Stimulated activated CD4-positive, alpha-beta T cell treated with anti-CD3 and anti-CD28 coated beads, Interleukin-4, amount 100 ng/mL, for 1 hour (primary cell): ENCODE data around the gene SRSF9.
A peak's percentile ranks its signal among the peaks of the same experiment; 100 is the strongest.
"Not testable (repeated sequence)": the region's sequence is repeated elsewhere in the genome, so short reads cannot be mapped to it uniquely, and the experiment has no call there.

ENCODE experiments used
- DNase-seq: peaks from one replicate; pipeline ENCODE4 v3.0.0-alpha.2; 2020

The SRSF9 gene, protein sequence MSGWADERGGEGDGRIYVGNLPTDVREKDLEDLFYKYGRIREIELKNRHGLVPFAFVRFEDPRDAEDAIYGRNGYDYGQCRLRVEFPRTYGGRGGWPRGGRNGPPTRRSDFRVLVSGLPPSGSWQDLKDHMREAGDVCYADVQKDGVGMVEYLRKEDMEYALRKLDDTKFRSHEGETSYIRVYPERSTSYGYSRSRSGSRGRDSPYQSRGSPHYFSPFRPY

DNA sequence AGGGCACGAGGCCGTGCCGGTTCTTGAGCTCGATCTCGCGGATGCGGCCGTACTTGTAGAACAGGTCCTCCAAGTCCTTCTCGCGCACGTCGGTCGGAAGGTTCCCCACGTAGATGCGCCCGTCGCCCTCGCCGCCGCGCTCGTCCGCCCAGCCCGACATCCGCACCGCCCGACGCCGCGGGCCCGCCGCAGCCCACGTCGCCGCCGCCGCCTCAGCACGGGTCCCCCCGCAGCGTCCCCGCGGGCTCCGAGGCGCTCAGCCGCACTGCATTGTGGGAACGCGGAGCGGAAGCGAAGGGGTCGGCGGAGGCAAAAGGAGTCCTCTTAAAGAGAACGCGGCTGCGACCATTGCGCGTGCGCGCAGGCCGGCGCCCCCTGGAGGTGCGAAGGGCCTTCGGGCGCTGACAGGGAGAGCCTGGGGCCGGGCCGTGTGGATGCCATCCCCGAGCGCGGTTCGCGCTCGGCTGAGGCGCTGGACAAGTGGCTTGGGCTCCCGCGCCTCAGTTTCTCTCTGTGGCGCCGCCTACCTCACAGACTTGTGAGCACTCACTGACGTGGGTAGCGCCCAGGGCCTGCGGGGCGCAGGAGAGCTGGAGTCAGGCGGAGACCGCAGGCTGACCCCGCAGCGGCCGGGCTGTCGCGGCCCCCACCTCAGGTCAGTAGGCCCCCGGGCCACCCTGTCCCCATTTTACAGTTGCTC, at the start of gene SRSF9:
TSS of gene SRSF9 (minus strand) at position 299 of the 700 bp plus-strand sequence. CDS start at position 160, 139 bp downstream.
- DNase-seq = peak; percentile 98

DNA sequence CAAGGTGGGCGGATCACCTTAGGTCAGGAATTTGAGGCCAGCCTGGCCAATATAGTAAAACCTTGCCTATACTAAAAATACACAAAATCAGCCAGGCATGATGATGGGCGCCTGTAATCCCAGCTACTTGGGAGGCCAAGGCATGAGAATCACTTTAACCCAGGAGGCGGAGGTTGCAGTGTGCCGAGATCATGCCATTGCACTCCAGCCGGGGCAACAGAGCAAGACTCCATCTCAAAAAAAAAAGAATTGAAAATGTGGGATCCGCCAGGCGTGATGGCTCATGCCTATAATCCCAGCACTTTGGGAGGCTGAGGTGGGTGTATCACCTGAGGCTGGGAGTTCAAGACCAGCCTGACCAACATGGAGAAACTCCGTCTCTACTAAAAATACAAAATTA, 49.8 kb upstream of the SRSF9 start:
- DNase-seq = not testable (repeated sequence)

DNA sequence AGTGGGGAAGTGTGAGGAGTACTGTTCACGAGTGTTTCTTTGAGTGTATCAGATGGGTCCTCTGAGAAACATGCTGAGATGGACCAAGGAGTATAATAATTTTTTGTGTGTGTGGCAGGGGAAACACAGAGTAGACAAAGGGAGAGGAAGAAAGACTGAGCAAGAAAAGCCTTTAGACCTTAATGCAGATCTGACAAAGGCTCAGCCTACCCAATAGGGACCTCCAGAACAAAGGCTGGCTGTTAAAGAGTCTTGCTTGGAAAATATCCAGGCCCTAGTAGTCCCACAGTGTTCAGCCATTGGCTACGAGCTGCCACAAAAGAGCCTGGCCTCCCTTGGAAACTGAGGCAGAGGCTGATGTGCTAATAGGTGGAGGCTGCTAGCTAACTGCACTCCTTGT, 45.9 kb upstream of the SRSF9 start:
- DNase-seq = no peak

DNA sequence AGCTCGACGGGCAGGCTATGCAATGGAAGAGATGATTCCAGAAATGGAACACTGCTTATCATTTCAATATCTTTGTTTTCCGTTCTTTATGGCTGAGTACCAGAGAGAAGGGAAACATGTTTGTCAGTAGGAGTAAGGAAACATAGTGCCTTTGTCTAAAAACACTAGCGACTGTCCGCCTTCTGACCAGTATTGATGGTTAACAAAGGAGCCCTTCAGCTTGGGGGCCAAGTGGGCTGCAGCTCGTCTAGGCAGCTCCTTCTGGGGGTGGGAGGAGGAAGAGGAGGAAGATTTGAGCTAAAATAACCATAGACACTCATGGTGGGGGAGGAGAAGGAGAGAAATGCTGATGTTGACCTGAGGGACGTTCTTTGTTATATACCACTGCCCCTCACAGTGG, 44.5 kb upstream of the SRSF9 start:
- DNase-seq = no peak

DNA sequence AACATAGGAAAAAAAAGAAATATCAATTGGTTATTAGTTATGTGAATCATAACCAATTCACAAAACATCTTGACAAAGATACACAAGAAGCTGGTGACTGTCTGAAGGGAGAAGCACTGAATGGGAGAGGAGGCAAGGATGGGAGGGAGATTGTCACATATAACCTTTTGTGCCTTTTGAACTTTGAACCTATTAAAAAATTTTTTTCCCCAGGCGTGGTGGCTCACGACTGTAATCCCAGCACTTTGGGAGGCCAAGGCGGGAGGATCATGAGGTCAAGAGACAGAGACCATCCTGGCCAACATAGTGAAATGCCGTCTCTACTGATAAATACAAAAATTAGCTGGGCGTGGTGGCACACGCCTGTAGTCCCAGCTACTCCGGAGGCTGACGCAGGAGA, 39.0 kb upstream of the SRSF9 start:
- no peak for DNase-seq

DNA sequence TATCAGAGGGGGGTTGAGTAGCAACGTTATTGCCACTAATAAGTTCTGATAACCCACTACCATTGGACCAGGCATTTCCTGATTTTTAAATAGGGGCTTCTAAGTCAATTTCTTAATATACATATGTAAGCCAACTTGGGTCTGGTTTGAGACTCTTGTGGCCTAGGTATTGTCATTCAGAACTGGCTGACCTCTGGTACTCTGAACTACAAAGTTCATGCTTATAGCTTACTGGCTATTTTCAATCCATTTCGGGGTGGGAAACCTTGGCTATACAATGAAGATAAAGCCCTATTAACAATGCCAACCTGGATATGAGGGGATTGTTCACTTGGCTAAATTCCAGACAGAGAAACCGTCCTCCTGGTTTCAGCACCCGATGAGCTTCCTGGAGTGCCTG, 35.0 kb upstream of the SRSF9 start:
- DNase-seq = no peak

DNA sequence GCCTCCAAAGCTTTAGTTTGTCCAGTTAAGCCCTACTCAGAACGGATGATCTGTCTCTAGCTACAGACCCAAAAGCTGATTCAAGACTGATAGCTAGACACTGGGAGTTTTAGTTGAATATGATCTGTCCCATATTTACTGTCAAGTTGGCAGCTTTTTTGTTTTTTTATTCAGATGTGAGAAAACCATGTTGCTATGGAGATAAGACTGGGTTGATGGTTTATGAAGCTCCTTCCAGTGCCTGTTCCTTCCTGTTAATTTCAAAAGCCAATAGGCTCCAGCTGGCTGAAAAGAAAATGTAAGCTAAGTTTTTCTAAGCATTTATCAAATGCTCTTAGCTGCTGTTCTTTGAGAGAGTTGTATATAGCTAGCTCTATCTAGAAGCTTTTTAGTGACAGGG, 31.0 kb upstream of the SRSF9 start:
- DNase-seq = no peak

DNA sequence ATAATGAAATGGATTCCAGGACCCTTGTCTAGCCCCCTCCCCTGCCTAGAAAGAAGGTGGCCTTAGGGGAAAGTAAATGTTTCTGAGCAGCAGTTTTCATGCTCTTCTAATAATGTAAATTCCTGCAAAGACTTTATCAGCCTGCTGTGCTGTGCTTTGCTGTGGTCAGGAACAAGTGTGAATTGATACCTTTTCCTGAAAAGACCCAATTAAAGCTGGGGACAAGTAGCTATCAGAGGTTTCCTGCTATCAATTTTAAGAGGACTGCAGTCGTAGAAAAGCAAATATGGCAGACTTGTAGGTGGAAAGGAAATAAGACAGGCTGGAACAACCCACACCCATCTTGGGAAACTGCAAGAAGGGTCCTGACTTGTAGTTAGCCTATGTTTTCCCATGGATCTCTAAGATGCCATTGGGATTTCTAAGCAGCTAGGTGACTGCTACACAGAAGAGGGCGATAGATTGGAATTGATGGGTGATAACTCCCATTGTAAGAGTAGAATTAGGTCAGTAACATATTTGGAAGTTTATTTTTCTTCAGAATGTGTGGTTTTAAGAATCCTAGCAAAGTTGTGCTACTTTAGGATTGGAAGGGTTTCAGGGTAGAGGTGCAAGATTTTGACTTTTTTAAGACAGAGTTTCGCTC, 29.4 kb upstream of the SRSF9 start:
- DNase-seq = no peak

DNA sequence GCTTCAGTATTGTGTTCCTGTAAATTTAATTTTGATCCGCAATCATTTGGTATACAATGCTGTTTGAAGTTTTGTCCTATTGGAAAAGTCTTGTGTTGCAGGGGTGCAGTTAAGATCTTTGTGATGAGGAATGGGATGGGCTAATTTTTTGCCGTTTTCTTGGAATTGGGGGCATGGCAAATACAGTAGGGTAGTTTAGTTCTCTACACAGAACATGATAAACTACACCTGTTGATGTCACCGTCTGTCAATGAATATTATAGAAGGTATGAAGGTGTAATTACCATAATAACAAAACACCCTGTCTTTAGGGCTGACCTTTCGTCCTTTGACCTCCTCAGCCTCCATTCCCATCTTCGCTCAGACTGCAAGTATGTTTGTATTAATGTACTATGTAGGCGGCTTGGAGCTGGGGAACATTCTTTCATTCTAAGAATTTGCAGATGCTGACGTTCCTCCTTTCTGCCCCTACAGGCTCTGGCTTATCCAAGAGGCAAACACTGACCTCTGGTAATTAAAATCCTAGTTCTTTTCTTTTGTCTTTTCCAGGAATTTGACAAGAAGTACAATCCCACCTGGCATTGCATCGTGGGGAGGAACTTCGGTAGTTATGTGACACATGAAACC, 28.1 kb upstream of the SRSF9 start:
- no peak for DNase-seq

DNA sequence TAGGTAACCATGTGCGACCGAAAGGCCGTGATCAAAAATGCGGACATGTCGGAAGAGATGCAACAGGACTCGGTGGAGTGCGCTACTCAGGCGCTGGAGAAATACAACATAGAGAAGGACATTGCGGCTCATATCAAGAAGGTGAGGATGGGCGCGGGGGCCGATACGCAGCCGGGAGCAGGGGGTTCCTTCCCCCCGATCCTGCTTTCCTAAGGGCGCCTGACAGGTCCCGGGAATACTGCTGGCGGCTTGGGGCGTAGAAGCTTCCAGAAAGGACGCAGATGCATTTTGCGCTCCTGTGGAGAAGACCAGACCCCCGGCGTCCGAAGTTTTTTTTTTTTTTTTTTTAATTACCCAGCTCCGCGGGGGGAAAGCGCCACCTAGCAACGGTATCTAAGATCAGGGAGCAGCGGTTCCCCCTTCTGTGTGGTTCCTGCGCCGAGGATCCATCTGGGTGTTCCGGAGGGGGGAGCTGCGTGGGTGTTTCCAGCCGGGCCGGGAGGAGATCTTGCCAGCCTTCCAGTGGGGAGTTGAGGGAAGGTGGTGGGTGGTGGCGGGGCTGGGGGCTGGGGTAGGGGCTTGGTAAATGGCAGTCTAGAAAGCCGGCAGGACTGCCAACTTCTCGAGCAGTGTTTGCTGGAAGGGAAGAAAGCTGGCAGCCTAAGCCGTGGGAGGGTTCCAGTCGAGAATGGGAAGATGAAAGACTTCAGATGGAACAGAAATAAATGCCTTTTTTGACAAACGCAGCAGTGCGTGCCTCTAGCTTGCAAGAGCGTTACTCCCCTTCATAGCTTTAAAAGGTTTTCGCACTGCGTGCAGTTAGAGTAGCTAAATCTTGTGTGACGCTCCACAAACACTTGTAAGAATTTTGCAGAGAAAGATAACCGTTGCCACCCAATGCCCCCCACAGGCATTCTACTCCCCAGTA, 27.1 kb upstream of the SRSF9 start:
- DNase-seq = peak; percentile 36

DNA sequence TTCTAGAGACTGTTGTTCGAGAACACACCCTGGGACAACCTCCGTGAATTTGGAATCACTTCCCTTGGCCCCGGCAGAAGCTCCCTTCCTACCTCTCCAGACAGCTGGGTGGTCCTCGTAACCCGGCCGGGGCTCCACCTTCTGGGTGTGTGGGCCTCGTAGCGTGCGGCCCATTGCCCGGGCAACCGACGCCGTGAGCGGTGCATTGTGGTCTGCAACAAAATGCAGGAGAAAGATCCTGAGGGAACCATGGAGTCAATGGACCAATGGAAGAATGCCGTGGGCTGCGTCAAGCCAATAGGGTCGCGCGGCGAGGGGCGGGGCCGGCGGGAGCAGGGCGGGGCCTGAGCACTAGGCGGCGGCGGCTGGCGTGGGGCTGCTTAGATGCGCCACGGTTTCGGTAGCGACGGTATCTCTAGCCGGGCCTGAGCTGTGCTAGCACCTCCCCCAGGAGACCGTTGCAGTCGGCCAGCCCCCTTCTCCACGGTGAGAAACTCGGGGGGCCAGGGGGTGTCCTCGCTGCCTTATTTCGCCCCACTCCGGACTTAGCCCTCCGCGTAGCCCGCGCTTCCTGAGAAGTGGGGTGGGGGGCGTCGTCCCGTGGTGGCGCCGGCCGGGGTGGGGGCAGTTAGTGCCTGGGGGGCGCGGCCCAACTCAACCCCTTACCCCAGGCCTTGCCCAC, 26.3 kb upstream of the SRSF9 start, which contains the start of gene DYNLL1:
TSS of gene DYNLL1 (plus strand) at position 383 of the 682 bp plus-strand sequence. CDS start 309 bp downstream, outside the sequence.
- DNase-seq = peak; percentile 98

DNA sequence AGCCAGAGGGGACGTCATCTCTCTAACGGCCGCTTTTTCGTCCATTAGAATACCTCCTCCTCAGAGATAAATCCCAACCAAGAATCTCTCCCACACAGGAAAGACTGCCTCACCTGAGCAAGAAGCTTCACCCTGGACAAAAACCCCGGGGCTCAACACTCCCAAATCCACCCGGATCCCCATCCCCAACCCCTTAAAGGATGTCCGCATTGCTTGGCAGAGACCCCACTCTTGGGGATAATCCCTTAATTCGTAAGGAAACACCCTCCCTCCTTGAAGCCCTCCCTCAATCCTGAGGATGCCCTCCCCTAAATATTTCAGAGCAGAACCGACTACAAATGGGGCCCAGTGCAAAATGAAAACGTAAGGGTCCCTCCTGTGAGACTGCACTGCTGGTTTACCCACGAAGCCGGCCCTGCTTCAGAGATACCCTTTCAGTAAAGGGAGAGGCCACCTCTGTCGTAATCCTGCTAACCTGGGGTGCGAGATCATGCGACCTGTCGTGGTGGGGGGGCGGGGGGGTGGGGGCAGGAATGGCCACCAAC, 25.7 kb upstream of the SRSF9 start:
- DNase-seq = no peak

DNA sequence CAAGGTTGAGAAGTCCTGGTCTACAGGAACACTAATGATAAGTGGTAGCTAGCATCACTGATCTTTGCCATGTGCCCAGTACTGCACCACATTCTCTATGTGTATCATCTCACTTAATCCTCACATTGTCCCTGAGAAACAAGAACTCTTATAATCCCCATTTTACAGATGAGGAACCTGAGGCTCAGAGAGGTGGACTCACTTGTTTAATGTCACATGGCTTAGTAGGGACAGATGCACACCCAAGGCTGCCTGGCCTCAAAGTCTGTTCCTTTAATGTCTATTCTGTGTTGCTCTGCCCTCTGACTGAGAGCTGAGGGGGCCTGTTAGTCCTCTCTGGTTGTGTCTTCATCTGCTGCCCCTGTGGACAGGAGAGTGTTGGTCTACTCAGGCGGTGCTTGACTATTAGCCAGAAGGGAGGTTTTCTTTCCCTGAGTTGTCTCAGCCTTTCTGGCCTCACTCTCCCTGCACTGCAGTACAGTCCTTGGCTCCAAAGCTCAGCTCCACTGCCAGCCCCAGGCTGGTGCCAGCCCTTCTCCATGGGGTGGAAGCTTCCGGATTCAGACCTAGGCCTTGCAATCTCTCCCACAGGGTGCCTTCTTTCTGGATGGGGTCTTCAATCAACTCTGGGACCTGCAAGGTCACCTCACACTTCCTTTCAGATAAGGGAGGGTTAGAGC, 21.4 kb upstream of the SRSF9 start:
- no peak for DNase-seq

DNA sequence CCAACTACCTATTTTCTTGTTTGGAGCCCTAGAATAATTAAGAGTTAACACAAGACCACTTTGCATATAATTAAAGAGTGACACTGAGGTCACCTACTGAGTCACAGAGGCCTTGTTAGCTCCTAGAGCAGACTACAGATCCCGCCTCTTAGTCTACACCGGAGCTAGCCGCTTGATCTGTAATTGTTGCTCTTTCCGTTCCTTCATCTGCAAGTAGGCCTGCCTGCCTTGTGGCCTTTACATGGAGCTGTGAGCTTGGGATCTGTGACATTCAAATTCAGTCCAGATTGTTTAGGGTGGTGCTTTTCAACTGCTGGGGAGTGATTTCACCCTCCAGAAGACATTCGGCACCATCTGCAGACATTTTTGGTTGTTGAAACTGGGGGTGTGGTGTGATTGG, 20.8 kb upstream of the SRSF9 start:
- DNase-seq = no peak

DNA sequence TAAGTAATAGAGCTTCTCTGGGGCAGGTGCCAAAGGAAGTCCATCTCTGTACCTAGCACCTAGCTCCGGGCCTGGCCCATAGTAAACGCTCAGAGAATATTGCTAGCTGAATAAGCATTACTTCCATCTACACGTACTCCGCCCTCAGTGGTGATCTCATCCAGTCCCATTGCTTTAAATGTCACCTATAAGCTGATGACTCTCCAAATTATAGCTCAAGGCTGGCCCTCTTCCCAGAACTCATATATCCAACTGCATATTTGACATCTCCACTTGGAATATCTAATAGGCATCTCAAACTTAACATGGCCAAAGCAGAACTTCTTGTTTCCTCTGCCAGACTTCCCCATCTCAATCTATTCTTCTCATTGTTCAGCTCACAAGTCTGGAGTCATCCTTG, 19.5 kb upstream of the SRSF9 start:
- no peak for DNase-seq

DNA sequence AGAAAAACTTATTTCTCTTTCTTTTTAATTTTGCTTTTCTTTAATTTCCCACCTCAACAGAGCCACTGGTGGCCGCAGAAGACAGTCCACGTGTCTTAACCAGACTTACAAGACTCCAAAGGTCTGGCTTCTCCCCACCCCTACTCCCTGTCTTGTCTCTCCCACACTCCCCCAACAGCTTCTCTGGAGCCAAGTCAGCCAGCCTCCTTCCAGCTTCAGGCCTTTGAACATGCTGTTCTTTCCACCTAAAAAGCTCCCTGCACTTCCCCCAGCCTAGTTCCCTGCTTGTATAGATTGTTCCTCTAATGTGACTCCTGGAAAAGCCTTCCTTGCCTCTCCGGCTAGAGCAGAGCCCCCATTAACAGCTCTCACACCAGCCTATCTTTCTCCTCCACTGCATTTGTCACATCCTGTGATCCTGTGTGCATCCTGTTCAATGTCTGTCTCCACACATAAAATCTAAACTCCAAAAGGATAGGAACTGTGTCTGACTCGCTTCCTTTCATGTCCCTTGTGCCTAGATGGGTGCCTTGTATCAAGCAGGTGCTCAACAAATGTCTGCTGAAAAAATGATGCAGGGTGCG, 18.6 kb upstream of the SRSF9 start:
- DNase-seq = no peak

DNA sequence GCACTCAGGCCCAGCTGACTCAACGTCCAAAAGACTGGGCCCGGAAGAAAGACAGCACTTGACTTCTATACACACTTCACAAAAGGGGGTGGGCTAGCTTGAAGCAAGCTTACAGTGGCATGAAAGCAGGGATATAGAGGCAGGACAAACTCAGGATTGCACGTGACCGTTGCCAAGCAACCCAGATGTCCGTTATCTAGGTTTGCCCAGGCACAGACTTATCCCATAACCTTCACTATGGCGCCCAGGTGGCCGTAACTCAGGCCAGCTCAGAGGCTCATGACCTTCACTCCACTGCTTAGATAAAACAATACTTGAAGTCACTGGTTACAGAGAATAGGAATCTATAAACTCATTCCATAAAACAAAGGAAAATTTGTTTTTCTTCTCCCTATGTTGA, 18.0 kb upstream of the SRSF9 start:
- not testable (repeated sequence) for DNase-seq

DNA sequence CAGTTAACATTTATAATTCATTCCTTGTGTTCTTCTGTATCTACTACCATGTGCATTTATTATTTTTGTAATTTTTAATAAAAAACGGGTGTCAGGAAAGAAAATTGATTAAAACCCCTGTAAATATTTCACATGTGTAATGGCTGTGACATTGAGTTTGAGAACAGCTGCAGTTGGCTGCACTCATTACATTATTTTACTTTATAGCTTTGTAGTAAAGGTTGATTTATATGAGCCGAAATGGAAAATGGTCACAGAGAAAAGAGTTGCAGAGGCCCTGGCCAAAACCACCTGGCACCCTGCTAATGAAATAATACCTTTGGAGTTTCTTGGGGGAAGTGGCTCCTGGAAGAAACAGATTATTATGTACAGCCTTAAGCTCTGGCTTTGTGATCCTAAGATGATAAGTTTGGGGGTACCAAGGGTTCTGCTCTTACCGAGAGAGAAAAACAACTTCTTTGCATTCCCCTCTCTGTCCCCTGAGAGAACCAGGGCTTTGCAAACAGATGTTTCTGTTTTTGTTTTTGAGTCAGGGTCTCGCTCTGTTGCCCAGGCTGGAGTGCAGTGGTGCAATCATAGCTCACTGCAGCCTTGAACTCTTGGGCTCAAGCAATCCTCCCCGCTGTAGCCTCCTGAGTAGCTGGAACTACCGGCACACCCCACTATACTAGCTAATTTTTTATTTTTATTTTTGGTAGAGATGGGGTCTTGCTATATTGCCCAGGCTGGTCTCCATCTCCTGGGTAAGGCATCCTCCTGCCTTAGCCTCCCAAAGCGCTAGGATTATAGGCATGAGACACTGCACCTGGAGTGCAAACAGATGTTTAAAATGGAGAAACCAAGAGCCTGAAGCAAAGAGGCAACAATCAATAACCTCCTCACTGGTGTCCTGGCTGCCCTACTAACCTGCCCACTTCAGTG, 16.7 kb upstream of the SRSF9 start:
- DNase-seq = no peak

DNA sequence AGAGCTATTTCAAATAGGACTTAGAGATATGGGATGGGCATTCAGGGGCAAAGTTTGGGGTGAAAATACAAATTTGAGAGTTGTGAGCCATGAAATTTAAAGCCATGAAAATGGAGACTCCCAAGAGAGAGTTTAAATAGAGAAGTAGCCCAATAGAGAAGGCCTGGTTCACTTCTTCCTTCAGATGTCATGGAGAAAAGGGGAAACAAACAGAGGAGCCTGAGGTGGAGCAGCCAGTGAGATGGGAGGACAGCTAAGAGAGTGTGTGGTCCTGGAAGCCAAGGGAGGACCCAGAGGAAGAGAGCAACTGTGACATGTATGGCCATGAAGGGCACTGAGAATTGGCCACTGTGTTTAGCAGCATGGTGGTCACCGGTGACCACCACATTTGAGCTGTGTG, 14.1 kb upstream of the SRSF9 start:
- DNase-seq = no peak
